ENCODE results near the gene WFDC2.

WFDC2 gene

DNA sequence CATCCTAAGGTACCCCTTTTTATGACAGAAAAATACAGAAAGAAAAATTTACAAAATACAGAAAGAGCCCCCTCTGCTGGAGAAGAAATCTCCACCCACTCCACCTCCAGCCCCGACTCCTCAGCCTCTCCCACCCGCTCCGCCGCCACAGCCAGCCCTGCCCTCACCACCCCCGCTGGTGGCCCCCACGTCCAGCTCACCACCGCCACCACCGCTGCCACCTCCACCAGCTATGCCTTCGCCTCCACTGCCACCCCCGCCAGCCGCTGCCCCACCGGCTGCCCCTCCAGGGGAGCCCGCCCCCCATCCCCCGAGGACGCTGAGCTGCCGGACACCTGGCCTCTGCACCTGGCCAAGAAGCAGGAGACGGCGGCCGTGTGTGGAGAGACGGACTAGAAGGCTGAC, 17.7 kb downstream of the WFDC2 start:
- Histone ChIP-seq H3K4ac (ENCODE audit: low read depth in 1 of 2, low read length in 2 of 2) (no peak overlapping the region), H3K23ac (ENCODE audit: low read length in 2 of 2) (no peak overlapping the region), H3K36me3 (ENCODE audit: control insufficient read depth in 1 of 2, insufficient read depth in 2 of 2, low read depth in 1 of 2, low read length in 2 of 2) (no peaks in the 10 kb centered on the region), H3K9ac (ENCODE audit: low read length) (no peak overlapping the region), H3K27ac (ENCODE audit: low read length, poor library complexity, severe bottlenecking) (no peak overlapping the region), H2AFZ (ENCODE audit: low read depth, low read length) (no peak overlapping the region), H3K9me3 (ENCODE audit: control insufficient read depth, low read length) (no peaks in the 10 kb centered on the region), H2AK5ac (ENCODE audit: low read length, severe bottlenecking) (no peak overlapping the region), H3K4me3 (ENCODE audit: insufficient read depth in 1 of 2, low read depth in 1 of 2, low read length in 2 of 2) (no peak overlapping the region), H3K18ac (ENCODE audit: low read depth in 1 of 2, low read length in 2 of 2) (no peak overlapping the region), H4K8ac (ENCODE audit: low read length) (no peak overlapping the region), H2BK12ac (ENCODE audit: low read length in 2 of 2) (no peak overlapping the region), H2BK5ac (ENCODE audit: low read depth, low read length, poor library complexity, severe bottlenecking) (no peak overlapping the region), H2BK120ac (ENCODE audit: low read depth, low read length) (no peak overlapping the region), H4K91ac (ENCODE audit: low read length) (no peak overlapping the region), H3K79me1 (replicated peaks; ENCODE audit: low read length, poor library complexity, severe bottlenecking) (no peaks in the 10 kb centered on the region), H2BK15ac (ENCODE audit: low read depth, poor library complexity, severe bottlenecking) (no peak overlapping the region), H3K4me2 (ENCODE audit: low read length, poor library complexity, severe bottlenecking) (no peak overlapping the region), H3K27me3 (ENCODE audit: control insufficient read depth in 1 of 2, insufficient read depth in 1 of 2, low read length in 2 of 2) (peaks cover 26 to 32% of the 10 kb centered on the region in 2 experiments), H3K4me1 (ENCODE audit: control insufficient read depth, insufficient read depth, low read depth, low read length) (no peaks in the 10 kb centered on the region), H3K14ac (ENCODE audit: low read length in 2 of 2) (no peak overlapping the region)
- 42% methylated on average over 20 of the region's 20 CpGs for WGBS
- no peak for DNase-seq

DNA sequence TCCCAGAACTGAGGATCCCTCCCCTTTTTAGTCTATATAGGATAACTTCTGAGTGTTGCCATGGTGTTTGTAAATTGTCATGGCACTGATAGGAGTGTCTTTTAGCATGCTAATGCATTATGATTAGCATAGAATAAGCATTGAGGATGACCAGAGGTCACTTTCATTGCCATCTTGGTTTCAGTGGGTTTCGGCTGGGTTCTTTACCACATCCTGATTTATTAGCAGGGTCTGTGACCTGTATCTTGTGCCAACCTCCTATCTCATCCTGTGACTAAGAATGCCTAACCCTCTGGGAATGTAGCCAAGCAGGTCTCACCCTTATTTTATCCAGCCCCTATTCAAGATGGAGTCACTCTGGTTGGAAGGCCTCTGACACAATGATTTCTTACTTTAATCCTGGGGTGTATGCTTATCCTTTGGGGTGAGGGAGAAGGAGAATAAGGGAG, 19.6 kb downstream of the WFDC2 start:
- H3K4me2 ChIP-seq (ENCODE audit: low read length, poor library complexity, severe bottlenecking): no peak overlapping the region
- H2BK5ac ChIP-seq (ENCODE audit: low read depth, low read length, poor library complexity, severe bottlenecking): no peak overlapping the region
- no peak overlapping the region for H3K18ac ChIP-seq (ENCODE audit: low read depth in 1 of 2, low read length in 2 of 2)
- H3K4me1 ChIP-seq (ENCODE audit: control insufficient read depth, insufficient read depth, low read depth, low read length): no peaks in the 10 kb centered on the region
- H3K23ac ChIP-seq (ENCODE audit: low read length in 2 of 2): no peak overlapping the region
- no peak for DNase-seq
- no peak overlapping the region for H3K4ac ChIP-seq (ENCODE audit: low read depth in 1 of 2, low read length in 2 of 2)
- H3K79me1 ChIP-seq (replicated peaks; ENCODE audit: low read length, poor library complexity, severe bottlenecking): no peaks in the 10 kb centered on the region
- no peak overlapping the region for H3K27ac ChIP-seq (ENCODE audit: low read length, poor library complexity, severe bottlenecking)
- no peak overlapping the region for H4K91ac ChIP-seq (ENCODE audit: low read length)
- H3K36me3 ChIP-seq (ENCODE audit: control insufficient read depth in 1 of 2, insufficient read depth in 2 of 2, low read depth in 1 of 2, low read length in 2 of 2): no peaks in the 10 kb centered on the region
- H2BK15ac ChIP-seq (ENCODE audit: low read depth, poor library complexity, severe bottlenecking): no peak overlapping the region
- no peak overlapping the region for H2BK12ac ChIP-seq (ENCODE audit: low read length in 2 of 2)
- H2BK120ac ChIP-seq (ENCODE audit: low read depth, low read length): no peak overlapping the region
- no peaks in the 10 kb centered on the region for H3K9me3 ChIP-seq (ENCODE audit: control insufficient read depth, low read length)
- H3K9ac ChIP-seq (ENCODE audit: low read length): no peak overlapping the region
- H3K4me3 ChIP-seq (ENCODE audit: insufficient read depth in 1 of 2, low read depth in 1 of 2, low read length in 2 of 2): no peak overlapping the region
- no peak overlapping the region for H2AFZ ChIP-seq (ENCODE audit: low read depth, low read length)
- H3K14ac ChIP-seq (ENCODE audit: low read length in 2 of 2): no peak overlapping the region
- WGBS: 59% methylated on average over 1 of the region's 1 CpG
- no peak overlapping the region for H4K8ac ChIP-seq (ENCODE audit: low read length)
- H2AK5ac ChIP-seq (ENCODE audit: low read length, severe bottlenecking): no peak overlapping the region
- H3K27me3 ChIP-seq (ENCODE audit: control insufficient read depth in 1 of 2, insufficient read depth in 1 of 2, low read length in 2 of 2): peaks cover 26% of the 10 kb centered on the region in 2 experiments

DNA sequence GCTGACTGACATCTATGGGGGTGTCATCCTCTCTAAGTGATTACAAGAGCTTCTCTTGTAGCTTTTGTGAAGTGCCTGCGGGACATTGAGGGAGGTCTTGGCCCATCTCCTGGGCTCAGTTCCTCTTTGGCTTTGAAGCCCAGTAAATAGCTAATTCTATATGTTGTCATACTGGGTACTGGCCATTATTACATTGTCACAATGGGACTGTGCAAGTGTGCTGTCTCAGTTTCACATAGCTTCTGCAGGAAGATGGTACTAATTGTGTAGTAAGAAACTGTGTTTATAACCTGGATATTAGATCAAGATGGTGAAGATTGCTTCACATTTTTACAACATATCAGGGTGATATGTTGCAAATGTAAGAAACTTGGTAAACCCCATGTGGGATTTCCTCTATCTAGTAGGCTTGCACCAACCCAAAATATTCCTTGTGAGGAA, 26.0 kb downstream of the WFDC2 start:
- DNase-seq: no peak
- no peaks in the 10 kb centered on the region for H3K4me1 ChIP-seq (ENCODE audit: control insufficient read depth, insufficient read depth, low read depth, low read length)
- H2BK120ac ChIP-seq (ENCODE audit: low read depth, low read length): no peak overlapping the region
- H3K36me3 ChIP-seq (ENCODE audit: control insufficient read depth in 1 of 2, insufficient read depth in 2 of 2, low read depth in 1 of 2, low read length in 2 of 2): no peaks in the 10 kb centered on the region
- no peak overlapping the region for H3K4me2 ChIP-seq (ENCODE audit: low read length, poor library complexity, severe bottlenecking)
- H2AFZ ChIP-seq (ENCODE audit: low read depth, low read length): no peak overlapping the region
- no peak overlapping the region for H3K18ac ChIP-seq (ENCODE audit: low read depth in 1 of 2, low read length in 2 of 2)
- H3K27me3 ChIP-seq (ENCODE audit: control insufficient read depth in 1 of 2, insufficient read depth in 1 of 2, low read length in 2 of 2): peaks cover 0 to 39% of the 10 kb centered on the region in 2 experiments
- no peak overlapping the region for H4K8ac ChIP-seq (ENCODE audit: low read length)
- no peak overlapping the region for H2AK5ac ChIP-seq (ENCODE audit: low read length, severe bottlenecking)
- H2BK12ac ChIP-seq (ENCODE audit: low read length in 2 of 2): no peak overlapping the region
- H3K9ac ChIP-seq (ENCODE audit: low read length): no peak overlapping the region
- WGBS: 86% methylated on average over 1 of the region's 1 CpG
- H4K91ac ChIP-seq (ENCODE audit: low read length): no peak overlapping the region
- no peak overlapping the region for H3K4me3 ChIP-seq (ENCODE audit: insufficient read depth in 1 of 2, low read depth in 1 of 2, low read length in 2 of 2)
- H2BK5ac ChIP-seq (ENCODE audit: low read depth, low read length, poor library complexity, severe bottlenecking): no peak overlapping the region
- no peaks in the 10 kb centered on the region for H3K9me3 ChIP-seq (ENCODE audit: control insufficient read depth, low read length)
- H3K27ac ChIP-seq (ENCODE audit: low read length, poor library complexity, severe bottlenecking): no peak overlapping the region
- no peak overlapping the region for H3K23ac ChIP-seq (ENCODE audit: low read length in 2 of 2)
- H3K14ac ChIP-seq (ENCODE audit: low read length in 2 of 2): no peak overlapping the region
- H3K4ac ChIP-seq (ENCODE audit: low read depth in 1 of 2, low read length in 2 of 2): no peak overlapping the region
- H3K79me1 ChIP-seq (replicated peaks; ENCODE audit: low read length, poor library complexity, severe bottlenecking): no peaks in the 10 kb centered on the region
- no peak overlapping the region for H2BK15ac ChIP-seq (ENCODE audit: low read depth, poor library complexity, severe bottlenecking)

DNA sequence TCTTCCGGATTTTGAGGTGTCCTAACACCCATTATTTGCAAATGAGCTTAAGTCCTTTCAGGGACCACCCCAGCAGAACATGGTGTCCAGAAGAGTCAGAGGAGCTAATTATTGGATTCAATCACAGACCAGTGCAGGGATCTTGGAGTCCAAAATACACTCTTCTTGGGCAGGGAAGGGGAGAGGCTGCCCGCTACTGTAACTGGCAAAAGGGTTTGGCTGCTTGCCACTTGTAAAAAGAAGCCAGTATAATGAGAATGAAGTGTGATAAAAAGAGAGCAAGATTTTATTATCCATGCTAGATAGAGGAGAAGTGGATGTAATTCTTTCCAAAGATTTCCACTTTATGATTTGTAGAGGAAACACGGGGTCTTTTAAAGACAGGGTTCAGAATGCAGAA, 26.6 kb downstream of the WFDC2 start:
- no peak for DNase-seq
- no peak overlapping the region for H2BK15ac ChIP-seq (ENCODE audit: low read depth, poor library complexity, severe bottlenecking)
- no peak overlapping the region for H4K8ac ChIP-seq (ENCODE audit: low read length)
- no peak overlapping the region for H3K4me3 ChIP-seq (ENCODE audit: insufficient read depth in 1 of 2, low read depth in 1 of 2, low read length in 2 of 2)
- no peaks in the 10 kb centered on the region for H3K79me1 ChIP-seq (replicated peaks; ENCODE audit: low read length, poor library complexity, severe bottlenecking)
- H3K4ac ChIP-seq (ENCODE audit: low read depth in 1 of 2, low read length in 2 of 2): no peak overlapping the region
- no peak overlapping the region for H3K4me2 ChIP-seq (ENCODE audit: low read length, poor library complexity, severe bottlenecking)
- H2BK12ac ChIP-seq (ENCODE audit: low read length in 2 of 2): no peak overlapping the region
- no peak overlapping the region for H3K18ac ChIP-seq (ENCODE audit: low read depth in 1 of 2, low read length in 2 of 2)
- H3K14ac ChIP-seq (ENCODE audit: low read length in 2 of 2): no peak overlapping the region
- H3K27me3 ChIP-seq (ENCODE audit: control insufficient read depth in 1 of 2, insufficient read depth in 1 of 2, low read length in 2 of 2): peaks cover 0 to 45% of the 10 kb centered on the region in 2 experiments
- no peak overlapping the region for H3K27ac ChIP-seq (ENCODE audit: low read length, poor library complexity, severe bottlenecking)
- 82% methylated on average over 3 of the region's 3 CpGs for WGBS
- H4K91ac ChIP-seq (ENCODE audit: low read length): no peak overlapping the region
- no peaks in the 10 kb centered on the region for H3K9me3 ChIP-seq (ENCODE audit: control insufficient read depth, low read length)
- no peak overlapping the region for H2BK5ac ChIP-seq (ENCODE audit: low read depth, low read length, poor library complexity, severe bottlenecking)
- H2AFZ ChIP-seq (ENCODE audit: low read depth, low read length): no peak overlapping the region
- H3K36me3 ChIP-seq (ENCODE audit: control insufficient read depth in 1 of 2, insufficient read depth in 2 of 2, low read depth in 1 of 2, low read length in 2 of 2): no peaks in the 10 kb centered on the region
- no peak overlapping the region for H3K9ac ChIP-seq (ENCODE audit: low read length)
- H2BK120ac ChIP-seq (ENCODE audit: low read depth, low read length): no peak overlapping the region
- H3K4me1 ChIP-seq (ENCODE audit: control insufficient read depth, insufficient read depth, low read depth, low read length): no peaks in the 10 kb centered on the region
- no peak overlapping the region for H3K23ac ChIP-seq (ENCODE audit: low read length in 2 of 2)
- H2AK5ac ChIP-seq (ENCODE audit: low read length, severe bottlenecking): no peak overlapping the region
